Measurements from ENCODE around the gene VPS37B.

Gene VPS37B, protein sequence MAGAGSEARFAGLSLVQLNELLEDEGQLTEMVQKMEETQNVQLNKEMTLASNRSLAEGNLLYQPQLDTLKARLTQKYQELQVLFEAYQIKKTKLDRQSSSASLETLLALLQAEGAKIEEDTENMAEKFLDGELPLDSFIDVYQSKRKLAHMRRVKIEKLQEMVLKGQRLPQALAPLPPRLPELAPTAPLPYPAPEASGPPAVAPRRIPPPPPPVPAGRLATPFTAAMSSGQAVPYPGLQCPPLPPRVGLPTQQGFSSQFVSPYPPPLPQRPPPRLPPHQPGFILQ

DNA sequence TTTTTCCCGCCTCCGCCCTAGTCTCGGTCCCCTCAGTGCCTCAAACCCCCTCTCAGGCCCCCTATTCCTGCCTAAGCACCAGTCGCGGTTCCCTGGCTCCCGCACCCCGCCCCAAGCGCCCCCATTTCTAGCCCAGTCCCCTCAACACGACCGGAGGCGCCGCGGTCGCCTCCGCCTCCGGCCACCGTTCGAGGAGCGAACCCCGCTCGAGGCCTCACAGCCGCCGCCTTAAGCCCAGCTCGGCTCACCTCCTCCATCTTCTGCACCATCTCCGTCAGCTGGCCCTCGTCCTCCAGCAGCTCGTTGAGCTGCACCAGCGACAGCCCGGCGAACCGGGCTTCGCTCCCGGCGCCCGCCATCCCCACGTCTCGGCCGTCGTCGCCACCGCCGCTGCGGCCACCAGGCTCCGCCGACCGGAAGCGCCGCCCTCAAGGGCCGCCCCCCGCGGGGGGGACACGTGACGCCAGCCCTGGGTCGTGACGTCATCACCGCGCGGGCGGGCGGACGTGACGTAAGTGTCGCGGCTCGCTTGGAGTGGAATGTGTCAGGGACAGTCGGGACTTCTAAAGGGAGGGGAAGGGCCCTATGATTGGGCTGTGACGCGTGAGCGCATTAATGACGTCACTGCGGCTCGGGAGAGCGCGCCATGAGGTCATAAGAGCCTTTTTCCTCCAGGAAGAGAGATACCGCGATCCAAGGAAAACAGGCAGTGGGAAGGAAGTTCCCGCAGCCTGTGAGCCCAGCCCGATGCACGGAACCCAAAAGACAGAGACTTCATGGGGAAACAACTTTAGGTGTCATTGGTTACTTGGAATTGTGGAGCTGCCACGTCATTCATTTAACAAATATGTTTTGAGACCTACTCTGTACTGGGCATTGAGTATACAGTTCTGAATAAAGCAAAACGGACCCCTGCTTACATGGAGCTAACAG lies at the start of gene VPS37B:
VPS37B (minus strand) TSS at position 421 of the 933 bp plus-strand sequence; CDS start at position 359, 62 bp downstream.
- DNase-seq = peak; percentile 91

DNA sequence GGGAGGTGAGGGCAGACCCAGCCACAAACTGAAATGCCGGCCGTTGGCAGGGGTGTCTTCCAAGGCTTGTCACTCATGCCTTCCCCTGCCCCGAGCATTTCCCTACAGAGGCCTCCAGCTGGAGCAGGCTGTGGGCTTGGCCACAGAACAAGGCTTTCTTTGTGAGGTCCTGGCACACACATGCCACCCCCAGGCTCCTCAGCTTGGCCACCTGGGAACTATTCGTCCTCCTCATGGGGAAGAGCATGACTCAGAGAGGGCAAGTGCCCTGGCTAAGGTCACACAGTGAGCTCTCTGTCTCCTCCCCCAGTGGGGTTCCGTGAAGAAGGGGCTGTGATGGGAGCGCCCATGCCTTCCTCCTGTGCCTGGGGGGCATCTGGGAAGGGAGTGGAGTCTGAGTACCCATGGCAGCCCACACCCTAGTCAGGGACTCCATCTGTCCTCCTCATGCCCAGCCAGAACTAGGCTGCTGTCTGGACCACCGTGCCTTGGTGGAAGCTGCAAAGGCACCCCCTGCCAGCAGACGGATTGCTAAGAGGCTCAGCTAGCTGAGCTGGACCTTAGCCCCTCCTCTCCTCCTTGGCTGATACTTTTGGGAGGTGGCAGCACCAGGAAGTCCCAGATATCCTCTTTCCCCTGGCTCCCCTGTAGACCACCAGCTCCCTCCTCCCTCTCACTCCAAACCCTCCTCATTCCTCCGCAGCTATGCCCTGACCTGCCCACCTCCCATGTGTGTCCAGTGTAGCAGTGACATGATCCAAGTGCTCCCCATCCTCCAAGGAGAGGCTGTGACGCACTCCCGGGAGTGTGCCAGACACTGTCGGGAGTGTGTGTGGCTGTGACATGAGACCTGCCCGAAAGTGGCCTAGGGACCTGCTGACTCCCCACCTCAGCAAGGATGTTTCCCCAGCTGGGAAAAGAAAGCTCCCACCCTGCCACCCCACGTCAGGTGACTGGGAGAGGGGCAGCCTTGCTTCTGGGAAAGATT lies 49.0 kb upstream of the VPS37B start:
- no peak for DNase-seq

DNA sequence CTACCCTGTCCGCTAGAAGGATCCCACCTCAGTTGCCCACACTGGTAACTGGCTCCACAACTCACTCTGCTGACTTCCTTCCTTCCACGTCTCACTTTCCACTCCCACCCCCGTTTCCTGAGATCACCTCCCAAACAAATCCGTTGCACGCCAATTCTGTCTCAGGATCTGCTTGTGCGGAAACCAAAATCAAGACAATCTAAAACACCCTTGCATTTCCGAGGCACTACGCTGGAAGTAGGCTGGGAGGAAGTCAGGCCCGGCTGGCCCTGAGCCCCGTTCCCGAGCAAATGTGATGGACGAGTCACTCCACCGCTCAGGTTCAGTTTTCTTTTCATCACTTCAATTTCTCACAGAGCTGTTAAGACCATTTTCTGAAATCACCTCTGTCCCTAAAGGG lies 47.3 kb upstream of the VPS37B start:
- peak; percentile 24 for DNase-seq

DNA sequence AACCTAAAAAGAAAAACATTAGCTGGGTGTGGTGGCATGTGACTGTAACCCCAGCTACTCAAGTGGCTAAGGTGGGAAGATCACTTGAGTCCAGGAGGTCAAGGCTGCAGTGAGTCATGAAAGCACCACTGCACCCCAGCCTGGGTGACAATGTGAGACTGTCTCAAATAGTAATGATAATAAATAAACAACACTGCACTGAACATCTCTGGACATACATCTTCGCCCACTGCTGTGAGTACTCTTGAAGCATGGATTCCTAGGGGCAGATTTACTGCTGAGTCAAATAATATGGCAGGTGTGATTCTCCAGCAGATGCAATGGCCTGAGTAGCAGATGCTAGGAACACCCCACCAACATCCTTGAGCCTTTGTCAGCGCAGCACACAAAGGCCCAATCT lies 46.7 kb upstream of the VPS37B start:
- no peak for DNase-seq

DNA sequence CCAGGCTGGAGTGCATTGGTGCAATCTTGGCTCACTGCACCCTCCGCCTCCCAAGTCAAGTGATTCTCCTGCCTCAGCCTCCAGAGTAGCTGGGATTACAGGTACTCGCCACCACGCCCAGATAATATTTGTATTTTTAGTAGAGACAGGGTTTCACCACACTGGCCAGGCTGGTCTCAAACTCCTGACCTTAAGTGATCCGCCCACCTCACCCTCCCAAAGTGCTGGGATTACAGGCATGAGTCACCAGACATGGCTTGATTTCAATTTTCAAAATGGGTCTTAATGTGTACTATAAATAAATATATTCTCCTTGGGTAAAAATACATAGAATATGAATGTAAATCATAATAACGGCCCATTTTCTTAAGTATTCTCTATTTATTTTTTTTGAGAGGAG lies 45.4 kb upstream of the VPS37B start:
- peak; percentile 39 for DNase-seq

DNA sequence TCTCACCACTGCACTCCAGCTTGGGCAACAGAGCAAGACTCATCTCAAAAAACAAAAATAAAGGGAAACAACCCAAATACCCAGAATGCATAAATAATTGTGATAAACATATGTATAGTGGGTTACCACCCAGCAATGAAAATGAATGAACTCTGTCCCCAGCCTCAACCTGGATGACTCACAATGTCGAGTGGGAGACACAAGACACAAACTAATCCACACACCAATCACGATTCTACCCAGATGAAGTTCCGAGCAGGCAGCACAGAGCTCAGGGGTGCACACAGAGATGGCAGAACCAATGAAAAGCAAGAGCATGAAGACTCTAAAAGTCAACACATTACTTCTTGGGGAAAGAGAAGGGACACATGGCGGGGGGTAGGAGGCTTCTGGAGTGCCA lies 43.2 kb upstream of the VPS37B start:
- DNase-seq = no peak

DNA sequence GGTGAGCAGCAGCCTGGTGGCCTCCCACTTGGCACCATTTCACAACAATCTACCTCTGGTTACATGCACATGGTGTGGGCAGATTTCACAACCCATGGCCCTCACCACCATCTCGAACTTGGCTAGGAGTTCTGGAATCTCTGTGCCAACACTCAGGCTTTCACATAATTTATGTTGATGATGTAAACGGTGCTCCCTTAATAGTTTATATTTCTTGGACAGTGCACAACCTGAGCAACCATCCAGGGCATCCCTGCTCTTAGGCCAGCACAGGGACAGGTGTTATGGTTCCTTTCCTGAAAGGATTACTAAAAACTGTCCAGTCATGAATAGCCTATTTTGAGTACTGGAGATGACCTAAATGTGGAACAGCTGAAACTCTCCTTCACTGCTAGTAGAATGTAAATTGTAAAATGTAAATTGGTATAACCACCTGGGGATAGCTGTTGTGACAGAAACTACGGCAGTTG lies 41.7 kb upstream of the VPS37B start:
- DNase-seq = no peak

DNA sequence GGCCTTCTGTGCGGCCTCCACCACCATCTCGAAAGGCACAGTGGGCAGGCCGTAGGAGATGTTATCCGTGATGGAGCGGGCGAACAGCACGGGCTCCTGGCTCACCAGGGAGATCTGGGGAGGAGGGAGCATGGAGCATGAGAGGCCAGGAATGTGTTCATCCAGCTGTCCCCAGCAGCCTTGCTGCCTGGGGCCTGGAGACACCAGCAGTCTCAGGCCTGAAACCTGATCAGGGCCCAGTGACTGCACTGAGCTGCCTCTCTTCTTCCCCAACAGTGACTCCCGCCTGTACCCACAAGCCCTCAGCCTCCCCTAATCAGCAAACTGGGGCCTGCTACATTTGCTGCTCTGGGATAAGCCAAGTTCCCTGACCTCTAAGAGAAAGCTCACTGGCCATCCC lies 39.4 kb upstream of the VPS37B start:
- DNase-seq = no peak

DNA sequence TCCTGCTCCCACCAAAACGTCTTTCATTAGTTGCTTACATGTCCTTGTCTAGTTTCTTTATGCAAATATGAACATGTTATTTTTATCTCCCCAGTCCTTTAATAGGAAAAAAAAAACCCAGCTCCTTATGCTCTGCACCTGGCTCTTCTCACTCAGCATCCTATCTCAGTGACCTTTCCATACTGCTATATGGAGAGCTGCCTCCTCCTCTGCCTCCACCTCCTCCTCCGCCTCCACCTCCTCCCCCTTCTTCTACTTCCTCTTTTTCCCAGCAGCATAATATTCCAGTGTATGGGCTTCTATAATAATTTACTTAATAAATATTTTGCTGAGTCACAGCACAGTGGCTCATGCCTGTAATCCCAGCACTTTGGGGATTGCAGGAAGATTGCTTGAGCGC lies 38.8 kb upstream of the VPS37B start:
- no peak for DNase-seq

DNA sequence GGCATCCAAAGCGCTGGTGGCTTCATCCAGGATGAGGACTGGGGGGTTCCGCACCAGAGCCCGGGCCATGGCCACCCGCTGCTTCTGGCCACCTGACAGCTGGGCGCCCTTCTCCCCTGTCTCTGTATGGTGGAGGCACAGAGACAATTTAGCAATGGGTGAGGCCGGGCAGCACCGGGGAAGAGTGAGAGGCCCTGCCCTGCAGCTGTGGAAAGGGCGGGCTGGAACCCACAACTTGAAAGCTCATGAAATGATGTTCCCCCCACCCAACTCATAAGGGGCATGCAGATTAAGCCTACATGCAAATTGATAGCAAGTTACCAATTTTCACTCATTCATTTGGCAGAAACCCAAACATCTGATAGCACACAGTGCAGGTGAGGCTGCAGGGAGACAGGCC lies 36.3 kb upstream of the VPS37B start:
- no peak for DNase-seq

DNA sequence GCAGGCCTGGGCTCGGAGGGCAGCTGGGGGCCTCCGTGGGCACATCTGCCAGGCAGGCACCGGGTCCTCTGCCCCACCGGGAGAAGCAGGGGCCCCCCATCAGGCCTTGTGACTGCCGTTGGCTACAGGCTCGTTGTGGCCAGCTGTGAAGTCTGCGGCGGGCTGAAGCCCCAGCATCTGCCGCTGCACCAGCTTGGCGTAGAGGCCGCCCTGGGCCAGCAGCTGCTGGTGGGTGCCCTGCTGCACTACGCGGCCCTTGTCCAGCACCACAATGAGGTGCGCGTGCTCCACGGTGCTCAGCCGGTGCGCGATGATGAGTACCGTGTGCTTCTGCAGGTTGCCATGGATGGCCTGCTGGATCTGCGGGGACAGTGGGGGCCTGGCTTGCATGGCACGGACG lies 33.9 kb upstream of the VPS37B start:
- no peak for DNase-seq

DNA sequence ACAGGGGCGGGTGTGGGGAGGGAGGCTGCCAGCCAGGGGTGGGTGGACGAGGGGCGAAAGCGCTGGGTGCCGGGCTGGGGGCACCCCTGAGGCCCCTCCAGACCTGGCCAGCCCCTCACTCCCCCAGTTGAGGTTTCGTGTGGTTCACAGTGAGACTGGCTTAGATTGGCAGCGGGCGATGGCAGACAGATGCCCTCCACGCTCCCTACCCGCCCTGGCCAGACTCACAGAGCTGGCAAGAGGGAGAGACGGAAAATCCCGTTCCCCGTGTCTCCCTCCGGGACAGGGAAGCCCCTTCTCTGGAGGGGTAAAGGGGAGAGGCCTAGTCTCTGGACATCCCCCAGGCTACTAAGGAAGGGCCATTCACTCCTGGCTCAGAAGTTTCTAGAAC lies 33.2 kb upstream of the VPS37B start:
- no peak for DNase-seq

DNA sequence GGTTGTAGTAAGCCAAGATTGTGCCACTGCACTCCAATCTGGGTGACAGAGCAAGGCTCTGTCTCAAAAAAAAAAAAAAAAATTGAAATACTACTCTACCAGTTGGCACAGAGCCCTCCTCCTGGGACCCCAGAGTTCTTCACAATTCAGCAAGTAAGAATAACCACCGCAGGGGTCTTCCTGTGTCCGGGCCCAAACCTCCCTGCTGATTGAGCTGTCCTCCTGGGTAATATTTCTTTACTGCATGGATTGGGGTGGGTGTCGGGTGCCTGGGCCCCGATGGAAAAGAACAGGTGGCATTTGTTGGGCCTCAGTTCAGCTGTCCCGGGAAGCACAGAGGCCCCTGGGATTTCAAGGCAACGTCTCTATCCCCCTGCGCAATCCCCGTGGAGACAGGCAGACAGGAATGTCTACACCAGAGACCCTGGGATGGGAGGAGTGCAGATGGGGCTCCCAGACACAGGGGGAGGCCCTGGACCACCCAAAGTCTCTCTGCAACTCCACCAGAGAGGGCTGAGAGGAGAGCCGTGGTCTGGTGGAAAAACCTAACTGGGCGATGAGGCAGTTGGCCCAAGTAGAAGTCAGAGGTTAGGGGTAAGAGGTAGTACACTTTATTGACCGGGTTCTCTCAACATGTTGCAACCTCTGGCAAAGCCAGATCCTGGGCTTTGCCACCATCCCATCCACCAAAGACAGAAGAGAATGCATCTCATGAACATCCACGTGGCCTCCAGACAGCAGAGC lies 32.7 kb upstream of the VPS37B start:
- DNase-seq = no peak

DNA sequence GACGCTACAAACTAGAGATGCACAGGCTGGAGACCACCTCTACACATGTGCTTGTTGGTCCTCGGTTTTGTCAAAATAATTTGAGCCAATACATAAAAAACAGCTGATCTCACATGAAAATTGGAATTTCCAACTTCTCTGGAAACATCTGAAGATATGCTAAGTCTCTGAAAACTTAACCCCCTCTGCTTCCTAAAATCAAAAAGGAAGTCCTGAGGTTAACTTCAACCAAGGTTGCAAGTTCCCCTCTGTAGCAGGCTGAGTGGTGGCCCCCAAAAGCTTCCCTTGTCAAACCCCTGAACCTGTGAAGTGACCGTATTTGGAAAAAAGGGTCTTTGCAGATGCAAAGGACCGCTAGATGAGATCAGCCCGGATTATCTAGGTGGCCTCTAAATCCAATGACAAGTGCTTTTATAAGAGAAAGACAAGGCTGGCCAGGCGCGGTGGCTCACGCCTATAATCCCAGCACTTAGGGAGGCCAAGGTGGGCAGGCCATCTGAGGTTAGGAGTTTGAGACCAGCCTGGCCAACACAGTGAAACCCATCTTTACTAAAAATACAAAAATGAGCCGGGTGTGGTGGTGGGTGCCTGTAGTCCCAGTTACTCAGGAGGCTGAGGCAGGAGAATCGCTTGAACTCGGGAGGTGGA lies 32.0 kb upstream of the VPS37B start:
- DNase-seq = no peak

DNA sequence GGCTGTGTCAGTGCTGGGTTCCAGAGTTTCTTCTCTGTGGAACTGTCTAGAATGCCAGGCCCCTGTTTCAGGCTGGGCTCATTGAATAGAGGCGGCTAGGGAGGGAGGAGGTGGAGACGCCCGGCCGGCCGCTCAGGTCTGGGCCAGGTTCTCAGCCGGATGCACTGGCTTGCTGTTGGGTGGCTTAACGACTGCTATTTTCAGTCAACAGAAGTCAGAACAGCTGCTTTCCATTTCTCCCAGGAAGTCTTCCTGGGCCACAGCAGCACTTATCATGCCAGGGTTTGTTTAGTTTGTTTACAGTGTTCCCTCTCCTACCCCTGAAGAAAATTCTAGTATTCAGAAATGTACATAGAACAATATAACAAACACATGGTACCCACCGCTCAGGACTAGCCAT lies 26.0 kb upstream of the VPS37B start:
- no peak for DNase-seq

DNA sequence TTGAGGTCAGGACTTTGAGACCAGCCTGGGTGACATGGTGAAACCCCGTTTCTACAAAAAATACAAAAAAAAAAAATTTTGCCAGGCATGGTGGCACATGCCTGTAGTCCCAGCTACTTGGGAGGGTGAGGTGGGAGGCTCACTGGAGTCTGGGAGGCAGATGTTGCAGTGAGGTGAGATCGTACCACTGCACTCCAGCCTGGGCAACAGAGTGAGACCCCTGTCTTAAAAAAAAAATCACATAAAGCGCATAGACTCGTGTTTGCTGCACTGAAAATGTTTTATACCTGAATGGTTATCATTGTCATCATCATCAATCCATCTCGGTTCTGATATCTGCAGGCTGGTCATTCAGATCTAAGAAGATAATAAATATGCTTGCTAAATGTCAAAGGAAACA lies 24.8 kb upstream of the VPS37B start:
- no peak for DNase-seq

DNA sequence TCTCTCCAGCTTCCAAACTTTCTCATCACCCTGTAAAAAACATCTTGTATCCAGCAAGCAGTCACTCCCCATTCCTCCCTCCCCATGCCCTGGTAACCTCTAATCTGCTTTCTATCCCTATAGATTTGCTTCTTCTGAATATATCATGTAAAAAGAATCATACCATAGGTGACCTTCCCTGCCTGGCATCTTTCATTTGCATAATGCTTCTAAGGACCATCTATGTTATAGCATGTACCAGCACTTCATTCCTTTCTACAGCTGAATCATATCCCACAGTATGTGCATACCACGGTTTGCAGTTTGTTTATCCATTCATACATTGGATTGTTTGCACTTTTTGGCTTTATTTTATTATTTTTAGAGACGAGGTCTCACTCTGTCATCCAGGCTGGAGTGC lies 22.9 kb upstream of the VPS37B start:
- peak; percentile 17 for DNase-seq

DNA sequence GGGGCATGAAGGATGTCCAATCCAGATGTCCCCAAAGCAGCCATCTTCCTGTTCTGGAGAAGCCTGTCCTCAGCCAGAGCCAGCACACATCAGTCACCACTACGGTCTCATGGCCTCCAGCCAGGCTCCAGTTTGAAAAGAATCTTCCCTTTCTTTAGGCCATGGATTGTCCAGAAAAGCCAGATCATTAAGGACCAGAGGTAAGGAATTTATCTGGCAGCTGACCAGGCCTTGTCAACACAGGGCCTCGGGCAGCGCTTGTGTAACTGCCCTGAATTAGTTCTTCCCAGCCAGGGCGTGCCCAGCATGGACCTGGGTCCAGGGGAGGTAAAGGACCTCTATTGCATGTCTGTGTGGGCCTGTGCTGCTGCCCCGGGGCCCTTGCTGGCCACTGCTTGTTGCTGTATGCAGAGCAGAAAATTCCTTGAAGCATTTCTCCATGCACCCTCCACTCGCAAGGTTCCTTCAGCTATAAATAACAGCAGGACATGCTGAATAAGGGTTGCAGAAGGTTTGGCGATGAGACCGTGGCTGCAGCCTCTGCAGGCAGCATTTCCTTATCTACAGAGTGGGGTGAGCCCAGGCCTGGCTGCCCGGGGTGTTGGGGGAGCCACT lies 21.7 kb upstream of the VPS37B start:
- peak; percentile 48 for DNase-seq

DNA sequence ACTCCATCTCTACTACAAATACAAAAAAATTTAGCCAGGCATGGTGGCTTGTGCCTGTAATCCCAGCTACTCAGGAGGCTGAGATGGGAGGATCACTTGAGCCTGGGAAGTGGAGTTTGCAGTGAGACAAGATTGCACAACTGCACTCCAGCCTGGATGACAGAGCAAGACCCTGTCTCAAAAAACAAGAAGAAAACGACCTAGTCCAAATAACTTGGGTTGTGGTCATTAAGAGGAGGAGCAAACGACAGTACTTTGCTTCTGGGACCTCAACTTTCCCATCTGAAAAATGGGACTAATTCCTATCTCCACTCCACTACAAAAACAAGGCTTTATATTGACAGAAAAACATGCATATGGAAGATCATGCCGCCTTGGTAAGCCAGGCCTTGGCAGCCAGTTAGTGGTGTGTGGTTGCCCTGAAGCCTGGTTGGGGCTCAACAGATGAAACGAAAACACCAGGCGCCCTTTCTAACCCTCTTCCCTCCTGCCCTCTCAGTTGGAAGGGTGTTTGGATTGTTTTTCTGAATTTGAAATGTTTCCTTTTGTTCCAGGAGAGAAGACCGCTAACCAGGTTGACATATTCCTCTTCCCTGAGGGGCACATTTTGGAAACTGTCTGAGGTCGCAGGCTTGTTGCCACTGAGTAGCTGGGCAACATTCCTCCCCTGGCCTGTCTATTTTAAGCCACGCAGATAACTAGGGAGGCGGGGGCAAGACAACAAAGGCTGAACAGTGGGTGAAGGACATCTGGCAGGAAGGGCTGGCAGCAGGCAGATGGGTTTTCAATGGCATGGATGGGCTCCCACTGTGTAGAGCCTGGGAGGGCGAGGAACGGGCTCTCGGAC lies 13.7 kb upstream of the VPS37B start:
- no peak for DNase-seq

DNA sequence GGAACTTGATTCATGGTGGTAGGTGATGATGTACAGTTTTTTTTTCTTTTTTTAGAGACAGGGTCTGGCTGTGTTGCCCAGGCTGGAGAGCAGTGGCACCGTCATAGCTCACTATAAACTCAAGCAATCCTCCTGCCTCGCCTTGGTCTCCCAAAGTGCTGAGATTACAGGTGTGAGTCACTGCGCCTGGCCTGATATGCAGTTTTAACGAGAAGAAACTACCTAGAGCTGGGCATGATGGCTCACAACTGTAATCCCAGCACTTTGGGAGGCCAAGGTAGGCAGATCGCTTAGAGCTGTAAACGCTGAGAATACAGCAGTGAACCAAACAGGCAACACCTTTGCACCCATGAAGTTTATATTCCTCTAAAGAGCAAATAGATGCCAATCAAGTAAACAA lies 13.0 kb upstream of the VPS37B start:
- DNase-seq = no peak
